Measurements from ENCODE around the gene ABHD16B.

Gene ABHD16B

DNA sequence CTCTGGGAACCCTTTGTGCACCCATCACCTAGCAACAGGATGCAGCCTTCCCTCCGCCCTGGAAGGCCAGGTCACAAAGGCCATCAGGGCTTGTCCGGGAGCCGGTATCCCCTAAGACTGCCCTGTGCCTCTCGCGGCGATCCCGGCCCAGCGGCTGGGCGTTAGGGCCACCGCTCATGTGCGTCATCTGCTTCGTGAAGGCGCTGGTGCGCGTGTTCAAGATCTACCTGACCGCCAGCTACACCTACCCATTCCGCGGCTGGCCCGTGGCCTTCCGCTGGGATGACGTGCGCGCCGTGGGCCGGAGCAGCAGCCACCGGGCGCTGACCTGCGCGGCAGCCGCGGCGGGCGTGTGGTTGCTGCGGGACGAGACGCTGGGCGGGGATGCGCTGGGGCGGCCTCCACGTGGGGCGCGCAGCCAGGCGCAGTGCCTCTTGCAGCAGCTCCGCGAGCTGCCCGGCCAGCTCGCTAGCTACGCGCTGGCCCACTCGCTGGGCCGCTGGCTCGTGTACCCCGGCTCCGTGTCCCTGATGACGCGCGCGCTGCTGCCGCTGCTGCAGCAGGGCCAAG is at the start of gene ABHD16B:
TSS of gene ABHD16B (plus strand) at position 134 of the 570 bp plus-strand sequence. CDS start at position 177, 43 bp downstream.
- DNase-seq: no peak

DNA sequence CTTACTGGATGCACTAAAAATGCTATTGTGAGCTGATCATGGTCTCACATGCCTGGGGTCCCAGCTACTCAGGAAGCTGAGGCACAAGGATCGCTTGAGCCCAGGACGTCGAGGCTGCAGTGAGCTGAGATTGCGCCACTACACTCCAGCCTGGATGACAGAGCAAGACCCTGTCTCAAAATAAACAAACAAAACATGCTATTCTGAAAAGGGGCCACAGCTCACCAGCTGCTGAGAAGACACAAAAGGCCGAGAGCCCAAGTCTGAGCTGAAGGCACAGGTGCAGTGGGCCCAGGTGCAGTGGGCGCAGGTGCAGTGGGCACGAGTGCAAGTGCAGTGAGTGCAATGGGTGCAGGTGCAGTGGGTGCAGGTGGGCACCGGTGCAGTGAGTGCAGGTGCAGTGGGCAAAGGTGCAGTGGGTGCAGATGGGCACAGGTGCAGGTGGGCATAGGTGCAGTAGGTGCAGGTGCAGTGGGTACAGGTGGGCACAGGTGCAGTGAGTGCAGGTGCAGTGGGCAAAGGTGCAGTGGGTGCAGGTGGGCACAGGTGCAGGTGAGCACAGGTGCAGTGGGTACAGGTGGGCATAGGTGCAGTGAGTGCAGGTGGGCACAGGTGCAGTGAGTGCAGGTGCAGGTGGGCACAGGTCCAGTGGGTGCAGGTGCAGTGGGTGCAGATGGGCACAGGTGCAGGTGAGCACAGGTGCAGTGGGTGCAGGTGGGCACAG is 46.2 kb upstream of the ABHD16B start:
- DNase-seq: no peak

DNA sequence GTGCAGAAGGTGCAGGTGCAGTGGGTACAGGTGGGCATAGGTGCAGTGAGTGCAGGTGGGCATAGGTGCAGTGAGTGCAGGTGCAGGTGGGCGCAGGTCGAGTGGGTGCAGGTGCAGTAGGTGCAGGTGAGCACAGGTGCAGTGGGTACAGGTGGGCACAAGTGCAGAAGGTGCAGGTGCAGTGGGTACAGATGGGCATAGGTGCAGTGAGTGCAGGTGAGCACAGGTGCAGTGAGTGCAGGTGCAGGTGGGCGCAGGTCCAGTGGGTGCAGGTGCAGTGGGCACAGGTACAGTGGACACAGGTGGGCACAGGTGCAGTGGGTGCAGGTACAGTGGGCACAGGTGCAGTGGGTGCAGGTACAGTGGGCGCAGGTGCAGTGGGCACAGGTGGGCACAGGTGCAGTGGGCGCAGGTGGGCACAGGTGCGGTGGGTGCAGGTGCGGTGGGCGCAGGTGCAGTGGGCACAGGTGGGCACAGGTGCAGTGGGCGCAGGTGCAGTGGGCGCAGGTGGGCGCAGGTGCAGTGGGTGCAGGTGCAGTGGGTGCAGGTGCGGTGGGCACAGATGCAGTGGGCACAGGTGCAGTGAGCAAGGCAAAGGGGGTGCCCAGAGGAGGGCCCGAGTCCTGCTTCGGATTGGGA is 45.6 kb upstream of the ABHD16B start:
- DNase-seq: no peak

DNA sequence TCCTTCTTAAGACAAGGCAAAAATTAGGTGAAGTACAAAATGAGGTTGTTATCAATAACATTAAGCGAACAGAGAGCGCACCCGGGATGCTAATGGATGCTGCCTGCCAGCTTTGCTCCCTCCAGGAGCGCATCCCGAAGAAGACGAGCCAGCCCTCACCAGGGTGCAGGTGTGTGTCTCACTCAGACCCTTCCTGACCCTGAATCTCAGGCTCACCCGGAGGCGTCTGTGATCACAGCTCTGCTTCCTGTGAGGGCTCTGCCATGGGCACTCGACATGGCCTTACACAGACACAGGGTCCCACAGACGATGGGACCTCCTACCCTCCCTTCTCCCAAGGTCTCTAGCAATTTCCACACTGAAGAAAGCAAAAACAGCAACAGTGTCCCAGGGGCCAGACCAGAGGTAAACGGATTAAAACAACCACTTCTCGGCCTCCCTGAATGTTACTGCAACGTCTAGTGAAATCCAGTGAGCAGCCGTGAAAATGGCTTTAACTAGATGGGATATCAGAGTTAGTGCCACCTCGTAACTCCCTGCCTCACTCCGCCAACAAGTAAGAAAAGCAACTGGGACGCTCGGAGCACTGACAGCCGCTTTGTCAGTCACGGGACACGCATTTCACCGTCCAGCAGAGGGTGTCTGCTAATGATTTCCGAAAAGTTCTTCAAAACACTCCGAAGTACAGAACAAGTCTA is 41.9 kb upstream of the ABHD16B start:
- no peak for DNase-seq

DNA sequence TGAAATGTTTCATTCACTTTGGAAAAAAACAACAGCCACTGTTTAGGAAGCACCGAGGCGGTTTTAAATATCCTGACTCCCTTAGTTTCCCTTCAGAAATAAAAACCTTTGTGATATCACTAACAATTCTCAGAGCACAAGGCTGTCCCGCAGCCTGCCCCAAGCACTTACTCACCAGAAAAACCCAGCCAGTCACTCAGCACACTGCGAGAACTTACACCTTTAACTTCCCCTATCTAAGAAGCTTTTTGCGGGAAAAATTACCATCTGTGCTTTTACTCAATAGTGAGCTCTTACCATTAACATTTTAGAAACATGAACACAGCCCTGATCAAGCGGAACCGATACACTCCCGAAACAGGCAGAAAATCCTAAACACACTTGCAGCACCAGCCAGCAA is 39.5 kb upstream of the ABHD16B start:
- DNase-seq: no peak

DNA sequence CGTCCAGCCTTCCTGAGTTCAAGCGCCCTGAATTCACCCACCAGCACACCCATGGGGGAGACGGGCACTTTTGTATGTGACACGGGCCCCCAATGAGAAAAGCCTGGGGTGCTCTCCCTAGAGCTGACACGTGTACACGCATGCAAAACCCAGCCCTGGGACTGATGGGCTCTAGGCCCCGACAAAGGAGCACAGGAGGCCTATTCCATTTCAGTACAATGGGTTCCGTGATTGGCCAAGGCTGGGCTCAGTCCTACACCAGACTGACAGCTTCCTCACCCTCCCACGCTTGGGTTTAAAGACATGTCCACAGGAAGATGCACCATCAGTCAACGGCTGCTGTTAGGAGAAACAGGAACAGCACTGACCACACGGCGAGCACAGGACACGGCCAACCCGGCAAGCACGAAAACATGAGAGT is 39.0 kb upstream of the ABHD16B start:
- DNase-seq: no peak

DNA sequence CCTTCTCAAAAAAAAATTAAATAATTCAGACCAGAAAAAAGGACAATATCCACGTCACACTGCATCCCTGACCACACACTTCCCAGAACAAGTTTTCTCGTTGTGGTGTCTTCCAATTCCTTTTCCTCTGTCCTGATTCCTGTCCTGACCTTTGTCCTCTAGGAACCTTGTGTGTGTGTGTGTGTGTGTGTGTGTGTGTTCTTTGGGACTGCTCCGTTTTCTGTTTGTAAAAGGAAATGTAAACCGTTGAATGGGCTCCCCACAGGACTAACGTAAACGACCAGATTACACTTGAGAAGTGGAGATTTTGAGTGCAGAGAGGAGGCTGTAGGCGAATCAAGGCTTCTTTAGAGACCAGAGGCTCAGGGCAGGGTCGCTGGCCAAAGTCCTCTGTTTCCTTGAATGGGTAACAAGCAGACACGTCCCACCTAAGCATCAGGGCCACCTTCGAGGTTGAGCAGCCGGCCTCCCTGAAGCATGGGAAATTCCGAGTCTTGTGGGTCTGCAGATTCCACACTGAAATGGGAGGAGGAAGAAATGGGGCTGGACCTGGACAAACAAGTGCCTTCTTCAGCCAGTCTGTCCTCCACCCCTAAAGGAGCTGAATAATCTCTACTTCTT is 37.5 kb upstream of the ABHD16B start:
- no peak for DNase-seq

DNA sequence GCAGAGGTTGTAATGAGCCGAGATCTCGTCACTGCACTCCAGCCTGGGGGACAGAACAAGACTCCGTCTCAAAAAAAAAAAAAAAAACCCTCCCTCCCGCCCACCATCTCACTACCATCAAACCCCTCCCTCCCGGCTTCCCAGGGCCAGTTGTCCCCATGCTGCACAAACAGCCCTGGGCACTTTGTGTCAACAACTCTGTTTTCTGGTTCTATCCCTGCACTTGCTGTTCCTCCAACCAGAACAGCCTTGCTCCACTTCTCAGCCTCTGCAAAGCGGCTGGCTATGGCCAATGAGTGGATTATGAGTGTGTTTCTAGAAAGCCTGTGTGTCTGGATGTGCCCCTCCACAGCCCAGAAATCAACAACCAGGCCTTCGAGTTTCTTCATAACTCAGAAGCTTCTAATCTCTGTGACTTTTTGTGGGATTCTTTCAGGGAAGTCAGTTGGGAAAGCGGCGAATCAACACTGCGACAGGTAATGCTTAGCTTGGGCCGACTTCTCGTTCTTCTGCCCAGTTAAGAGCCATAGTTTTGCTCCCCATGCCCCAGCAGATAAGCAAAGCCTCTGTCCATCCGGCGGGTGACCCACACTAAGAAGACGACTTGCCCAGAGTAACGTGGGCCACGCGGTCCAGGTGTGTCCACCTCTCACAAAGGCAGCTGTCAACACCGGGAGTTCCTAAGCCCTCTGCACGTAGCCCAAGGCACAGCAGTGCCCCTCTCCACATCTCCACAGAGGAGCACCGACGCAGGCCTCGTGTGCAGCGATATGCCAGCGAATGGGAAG is 35.8 kb upstream of the ABHD16B start:
- DNase-seq: no peak

DNA sequence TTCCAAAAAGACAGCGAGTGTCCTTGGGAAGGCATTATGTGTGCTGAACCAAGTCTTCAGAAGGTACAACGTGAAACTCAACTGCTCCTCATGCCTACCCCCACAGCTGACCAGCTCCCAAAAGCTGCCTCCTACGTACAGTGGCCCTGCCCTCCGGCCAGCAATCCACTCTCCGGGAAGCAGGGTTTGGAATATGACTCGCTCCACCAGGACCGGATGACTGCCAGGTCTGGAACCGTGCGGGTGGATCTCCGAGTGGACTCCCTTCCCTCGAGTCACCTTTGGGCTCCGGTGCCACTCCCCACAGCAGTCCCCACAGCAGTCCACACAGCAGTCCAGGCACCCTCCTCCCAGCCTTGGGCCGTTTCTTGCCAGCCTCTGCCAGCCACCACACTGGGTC is 34.5 kb upstream of the ABHD16B start:
- no peak for DNase-seq

DNA sequence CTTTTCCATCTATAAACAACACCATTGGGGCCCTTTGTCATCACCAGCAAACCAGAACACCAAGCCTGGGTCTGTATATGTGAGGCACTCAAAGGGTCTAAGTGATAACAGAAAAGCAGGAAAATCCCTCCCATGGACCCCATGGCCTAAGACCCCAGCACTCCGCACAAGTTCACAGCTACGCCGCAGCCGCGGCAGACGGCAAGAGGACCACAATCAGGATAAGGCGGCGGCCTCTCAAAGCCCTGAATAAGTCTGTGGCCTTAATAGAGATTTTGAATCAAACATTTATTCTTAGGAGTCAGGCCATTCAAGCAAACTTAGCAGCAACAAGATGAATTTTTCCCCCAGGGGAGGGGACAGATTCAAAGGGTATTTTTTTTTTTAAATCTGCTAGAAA is 33.2 kb upstream of the ABHD16B start:
- DNase-seq: no peak

DNA sequence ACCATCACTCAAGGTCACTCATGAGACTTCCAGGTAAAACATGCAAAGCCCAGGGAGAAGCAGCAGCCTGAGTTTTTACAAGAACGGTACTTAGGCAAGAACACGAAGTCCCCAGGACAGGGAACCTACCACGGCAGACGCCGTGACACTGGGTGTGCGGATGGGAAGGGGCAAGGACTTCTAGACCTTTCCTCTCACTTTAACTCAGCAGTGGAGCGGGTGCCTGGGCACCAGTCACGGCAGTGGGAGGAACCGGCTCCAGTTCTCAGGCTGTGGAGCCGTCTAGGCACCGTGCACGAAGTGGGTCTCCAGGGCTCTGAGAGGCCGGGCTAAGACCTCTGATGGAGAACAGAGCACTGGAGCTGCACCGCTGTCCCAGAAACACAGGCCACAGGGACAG is 32.8 kb upstream of the ABHD16B start:
- no peak for DNase-seq

DNA sequence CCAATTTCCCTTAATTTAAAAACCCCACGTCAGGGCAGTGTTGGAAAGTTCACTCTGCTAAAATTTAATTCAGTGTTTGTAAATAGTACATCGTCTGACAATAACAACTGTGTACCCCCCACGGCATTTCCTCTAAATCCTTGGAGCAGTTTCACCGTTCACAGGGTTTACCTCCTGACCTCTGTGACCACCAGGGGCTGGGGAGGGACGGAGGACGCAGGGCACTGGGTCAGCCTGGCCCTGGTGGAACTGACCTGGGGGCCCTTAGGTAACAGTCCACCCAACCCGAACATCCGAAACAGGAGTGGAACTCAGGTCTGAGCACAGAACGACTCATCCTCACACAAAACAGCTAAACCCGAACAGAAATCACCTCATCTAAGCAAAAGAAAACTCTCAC is 32.3 kb upstream of the ABHD16B start:
- DNase-seq: no peak

DNA sequence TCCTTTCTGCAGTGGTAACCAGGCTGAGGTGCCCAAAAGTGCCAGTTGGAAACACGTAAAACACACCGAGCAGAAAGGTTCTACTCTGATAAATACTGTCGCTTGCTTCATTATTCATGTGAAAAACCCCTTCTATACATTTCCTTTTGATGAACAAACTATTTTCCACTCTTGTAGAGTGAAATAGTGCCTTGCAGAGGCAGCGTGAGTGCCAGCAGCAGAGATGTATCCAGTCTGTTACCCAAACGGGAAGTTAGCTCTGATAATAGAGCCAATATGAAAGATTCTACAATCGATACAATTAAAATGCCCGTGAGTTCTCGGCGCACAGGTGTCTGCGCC is 31.7 kb upstream of the ABHD16B start:
- DNase-seq: no peak

DNA sequence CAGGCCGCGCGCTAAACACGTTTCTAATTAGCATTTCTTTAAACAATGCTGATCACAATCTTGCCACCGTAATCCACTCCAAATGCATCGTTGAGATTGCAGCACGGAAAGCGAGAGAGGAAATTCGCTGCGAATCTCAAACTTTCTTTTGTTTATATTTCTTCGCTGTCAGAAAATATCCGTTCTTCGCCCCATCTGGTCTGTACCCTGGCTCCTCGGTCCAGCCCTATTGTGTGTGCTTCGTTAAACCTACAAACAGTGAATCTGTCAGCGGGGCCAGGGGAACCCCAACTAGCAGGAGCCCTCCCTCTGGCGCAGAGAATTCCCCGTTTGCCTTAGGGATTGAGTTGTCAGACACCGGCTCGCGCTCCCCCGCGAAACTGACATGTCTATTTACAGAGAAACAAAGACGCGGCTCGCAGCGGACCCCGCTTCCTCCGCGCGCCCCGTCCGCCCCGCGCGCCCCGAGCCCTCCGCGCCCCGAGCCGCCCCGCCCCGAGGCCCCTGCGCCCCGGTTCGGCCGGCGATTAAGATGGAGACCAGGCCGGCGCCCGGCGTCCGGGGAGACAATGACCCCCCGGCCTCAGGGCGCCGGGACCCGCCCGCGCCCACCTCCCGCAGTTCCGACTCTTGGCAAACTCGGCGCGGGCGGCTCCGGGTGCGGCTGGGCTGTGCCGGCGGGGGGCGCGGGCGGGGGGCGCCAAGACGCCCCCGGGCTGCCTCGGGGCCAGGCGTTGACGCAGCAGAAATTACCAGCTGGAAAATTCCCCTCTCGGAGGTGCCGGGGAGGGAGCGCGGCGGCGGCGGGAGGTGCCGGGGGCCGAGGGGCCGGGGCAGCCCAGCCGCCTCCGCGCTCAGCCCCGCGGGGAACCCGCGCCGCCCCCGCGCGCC is 31.1 kb upstream of the ABHD16B start:
- DNase-seq: peak in 2 of 6 experiments; percentile 12 to 28

DNA sequence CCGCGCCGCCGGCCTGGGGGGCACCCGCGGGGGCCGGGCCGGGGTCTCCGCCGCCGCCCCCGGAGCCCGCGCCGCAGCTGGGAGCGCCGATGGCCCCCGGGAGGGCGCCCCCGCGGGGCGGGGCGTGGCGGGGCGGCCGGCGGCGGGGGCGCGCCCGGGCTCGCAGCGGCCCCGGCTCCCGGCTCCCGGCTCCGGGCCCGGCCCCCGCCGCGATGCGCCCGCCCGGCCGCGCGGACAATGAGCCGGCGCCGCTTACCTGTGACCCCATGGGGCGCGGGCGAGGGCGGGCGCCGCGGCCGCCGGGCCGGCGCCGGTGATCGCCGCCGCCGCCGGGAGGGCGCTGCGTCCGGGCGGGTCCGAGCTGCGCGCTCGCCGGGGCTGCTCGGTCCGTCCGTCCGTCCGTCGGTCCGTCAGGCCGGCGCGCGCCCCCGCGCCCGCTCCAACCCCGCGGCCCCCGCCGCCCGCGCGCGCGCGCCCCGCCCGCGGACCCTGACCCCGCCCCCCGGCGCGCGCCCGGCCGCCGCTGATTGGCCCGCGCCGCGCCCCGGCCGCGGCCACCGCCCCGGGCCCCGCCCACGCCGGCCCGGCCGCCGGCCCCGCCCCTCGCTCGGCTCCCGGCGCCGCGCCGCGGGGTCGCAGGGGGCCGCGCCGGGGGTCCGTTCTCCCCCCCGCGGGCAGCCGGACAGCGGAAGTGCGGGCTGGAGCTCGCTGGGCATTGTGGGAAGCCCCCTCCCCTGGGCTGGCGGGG is 30.3 kb upstream of the ABHD16B start, which contains the start of gene ZBTB46:
TSS of gene ZBTB46 (minus strand) at position 424 of the 748 bp plus-strand sequence. CDS start 40,507 bp downstream, outside the sequence.
- DNase-seq: no peak

DNA sequence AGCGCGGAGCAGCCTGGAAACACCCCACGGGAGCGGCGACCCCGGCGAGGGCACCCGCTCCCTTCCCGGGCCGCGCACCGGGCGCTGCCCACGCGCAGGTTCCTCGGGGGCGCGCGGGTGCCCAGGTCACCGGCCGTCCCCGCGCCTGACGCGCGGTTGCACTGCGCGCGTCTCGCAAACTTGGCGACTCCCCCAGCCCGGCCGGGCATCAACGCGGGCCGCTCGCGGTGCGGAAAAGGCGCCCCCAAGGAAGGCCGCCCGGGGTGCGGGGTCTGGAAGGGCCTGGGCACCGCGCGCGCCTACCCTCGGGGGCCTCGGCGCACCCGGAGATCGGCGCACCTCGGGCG is 29.7 kb upstream of the ABHD16B start:
- no peak for DNase-seq

DNA sequence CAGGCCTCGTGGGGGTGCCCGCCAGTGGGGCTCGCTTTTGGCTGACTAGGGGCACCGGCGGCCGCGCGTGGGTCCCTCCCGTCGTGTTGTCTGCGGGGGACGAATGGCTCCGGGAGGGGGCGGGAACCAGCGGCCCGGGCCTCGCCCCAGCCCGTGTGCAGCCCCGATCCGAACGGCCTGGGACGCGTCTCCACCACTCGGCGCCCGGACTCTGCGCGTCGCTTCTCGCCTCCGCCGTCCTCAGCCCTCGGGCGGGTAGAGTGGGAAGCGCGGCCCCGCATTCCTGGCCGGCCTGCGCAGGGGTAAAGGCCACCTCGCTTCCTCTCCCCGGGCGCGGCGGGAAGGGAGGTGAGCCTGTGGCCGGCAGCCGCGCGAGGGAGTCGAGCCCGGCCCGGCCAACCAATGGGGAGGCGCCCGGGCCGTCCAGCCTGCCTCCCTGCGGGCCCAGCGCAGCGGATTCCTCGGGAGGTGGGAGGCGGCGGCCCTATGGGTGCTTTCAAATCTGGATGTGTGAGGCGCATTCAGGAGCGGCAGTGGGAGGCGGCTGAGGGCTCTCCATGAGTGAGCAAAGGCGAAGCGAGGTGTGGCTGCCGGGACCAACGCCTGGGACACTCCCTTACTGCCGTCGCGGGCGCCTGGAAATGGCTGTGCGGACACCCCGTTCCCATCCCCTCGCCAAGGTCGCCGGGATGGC is 29.2 kb upstream of the ABHD16B start:
- DNase-seq: no peak

DNA sequence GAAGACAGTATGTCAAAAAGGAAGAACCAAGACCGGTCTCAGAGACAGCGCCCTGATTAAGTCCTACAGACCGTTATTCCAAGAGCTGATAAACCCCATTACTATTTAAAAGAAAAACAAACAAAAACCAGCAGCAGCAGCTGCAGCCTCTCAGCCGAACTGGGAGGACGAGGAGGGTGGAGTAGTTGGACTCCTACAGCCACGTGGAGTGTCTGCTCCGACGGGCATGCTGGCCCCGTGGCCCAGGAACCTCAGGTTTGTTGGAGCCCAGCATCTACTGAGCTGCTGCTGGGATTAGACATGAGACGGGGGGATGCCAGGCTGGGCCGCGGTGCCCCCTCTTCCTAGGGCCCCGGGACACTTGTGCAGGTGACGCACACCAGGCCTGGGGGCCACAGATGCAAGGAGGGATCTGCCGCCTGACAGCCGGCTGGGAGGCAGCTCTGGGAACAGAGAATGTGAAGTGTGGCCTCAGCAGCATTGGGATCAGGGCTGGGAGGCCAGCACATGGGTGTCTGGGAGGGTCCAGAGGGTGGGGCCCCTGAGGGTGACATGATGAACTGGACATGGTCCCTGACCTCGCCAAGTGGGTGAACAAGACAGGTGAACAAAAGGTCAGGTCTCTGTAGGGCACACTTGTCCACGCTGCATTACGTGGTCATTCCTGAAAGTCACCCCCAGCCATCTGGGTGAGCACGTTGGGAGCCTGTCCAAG is 27.4 kb upstream of the ABHD16B start:
- no peak for DNase-seq

DNA sequence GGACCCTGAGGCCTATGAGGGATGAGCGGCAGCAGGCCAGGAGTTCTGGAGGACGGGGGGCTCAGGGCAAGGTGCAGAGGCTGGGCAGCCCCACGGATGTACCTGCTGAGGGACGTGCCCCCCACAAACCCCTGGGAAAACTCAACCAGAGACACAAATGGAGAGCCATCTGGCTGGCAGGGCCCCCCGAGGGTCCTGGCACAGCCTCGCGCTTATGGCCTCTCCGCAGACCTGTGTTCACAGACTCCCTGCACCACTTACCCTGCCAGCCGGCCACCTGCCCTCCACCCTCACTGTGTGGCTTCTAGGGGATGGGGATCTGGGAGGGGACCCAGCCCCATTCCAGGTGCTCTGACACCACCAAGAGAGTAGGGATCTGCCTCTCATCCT is 26.8 kb upstream of the ABHD16B start:
- DNase-seq: no peak
